ENCODE results near the gene CNTN5.
"Not testable (repeated sequence)": the region's sequence is repeated elsewhere in the genome, so short reads cannot be mapped to it uniquely, and the experiment has no call there.

Gene CNTN5

DNA sequence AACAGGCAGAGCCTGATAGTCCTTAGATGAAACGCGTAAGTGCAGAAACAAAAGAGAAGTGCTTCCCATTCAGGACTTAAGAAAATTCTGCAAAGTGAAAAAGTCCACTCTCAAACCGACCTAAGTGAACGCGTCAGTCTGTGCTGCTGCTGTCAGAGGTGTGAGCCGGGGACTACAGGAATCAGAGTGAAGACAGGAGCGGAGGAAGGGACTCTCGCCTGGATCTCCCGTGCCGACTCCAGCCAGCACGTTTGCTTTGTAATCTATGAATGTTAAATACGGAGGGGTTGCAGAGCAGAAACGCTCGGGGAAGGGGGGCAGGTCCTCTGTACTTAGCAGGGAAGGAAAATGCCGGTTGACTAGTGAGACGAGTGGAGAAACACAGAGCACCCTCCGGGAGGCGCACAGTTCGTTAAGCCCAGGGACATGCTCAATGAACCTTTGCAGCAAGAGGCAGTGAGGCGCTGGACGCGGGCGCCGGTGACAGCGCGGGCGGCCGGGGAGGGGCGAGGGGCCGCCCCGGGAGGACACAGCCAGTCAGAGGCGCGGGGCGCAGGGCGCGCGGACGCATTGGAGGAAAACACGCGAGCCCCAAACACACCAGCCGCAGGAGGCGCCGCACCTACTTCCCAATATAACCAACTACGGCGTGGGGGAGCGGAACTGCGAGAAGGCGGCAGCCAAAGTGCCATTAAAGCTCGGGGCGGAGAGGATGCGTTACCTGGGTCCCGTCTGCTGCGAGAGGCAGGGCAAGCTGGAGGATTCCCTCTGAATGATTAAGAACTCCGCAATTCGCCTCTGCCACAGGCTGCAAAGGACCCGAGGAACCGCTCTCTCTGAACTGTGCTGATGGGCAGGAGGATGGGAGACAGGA is at the start of gene CNTN5:
Gene CNTN5, plus strand, starts transcription at position 598 of the 874 bp plus-strand sequence.
- DNase-seq: no peak

DNA sequence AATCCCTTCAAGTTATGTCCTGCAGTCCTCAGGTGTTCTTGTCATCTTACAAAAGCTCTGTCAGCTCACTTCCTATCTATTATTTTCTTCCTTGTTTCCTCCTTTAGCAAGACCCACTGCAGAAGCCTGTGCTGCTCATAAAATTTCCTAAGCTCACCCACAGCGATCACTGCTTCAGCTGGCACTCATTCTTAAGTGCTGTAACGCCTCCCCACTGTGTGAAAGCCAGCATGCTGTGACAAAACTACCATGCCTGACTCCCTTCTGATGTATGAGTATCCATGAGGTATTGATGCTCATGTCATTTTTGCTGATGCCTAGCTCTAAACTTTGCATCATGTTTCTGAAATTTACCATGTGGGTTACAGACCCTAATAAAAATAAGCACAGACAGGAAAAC is 41.5 kb upstream of the CNTN5 start:
- no peak for DNase-seq

- no peak for DNase-seq
These were observed 4.9 kb upstream of the CNTN5 start for GRCh38 chr11:99015634-99016454.

GRCh38 chr11:99019696-99020095 is 1.1 kb upstream of the CNTN5 start:
- no peak for DNase-seq

- no peak for DNase-seq
These were observed 16.3 kb downstream of the CNTN5 start for GRCh38 chr11:99037057-99037456.

GRCh38 chr11:99063331-99063730 is 42.6 kb downstream of the CNTN5 start:
- no peak for DNase-seq

GRCh38 chr11:99065121-99065520 is 44.4 kb downstream of the CNTN5 start:
- no peak for DNase-seq

- no peak for DNase-seq
These were observed 46.0 kb downstream of the CNTN5 start for GRCh38 chr11:99066618-99067317.

DNA sequence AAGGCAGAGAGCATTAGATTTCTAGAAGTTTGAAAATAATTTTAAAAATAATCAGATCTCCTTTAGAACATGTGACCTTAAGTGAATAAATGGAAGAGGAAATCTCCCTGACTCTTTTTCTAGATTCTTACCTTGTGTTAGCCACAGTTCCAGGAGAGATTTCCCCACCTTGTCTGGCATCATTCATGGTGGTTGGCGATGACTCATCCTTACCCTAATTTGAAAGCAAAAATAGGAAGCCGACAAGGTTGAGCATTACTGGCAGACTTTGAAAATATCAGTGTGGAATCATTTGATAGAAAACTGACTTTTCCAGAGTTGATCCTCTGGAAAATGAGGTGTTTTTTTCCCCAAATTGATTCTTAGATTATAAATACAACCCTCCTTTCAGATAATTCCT is 48.1 kb downstream of the CNTN5 start:
- DNase-seq: no peak

GRCh38 chr11:99069856-99070444 is 49.2 kb downstream of the CNTN5 start:
- no peak for DNase-seq

DNA sequence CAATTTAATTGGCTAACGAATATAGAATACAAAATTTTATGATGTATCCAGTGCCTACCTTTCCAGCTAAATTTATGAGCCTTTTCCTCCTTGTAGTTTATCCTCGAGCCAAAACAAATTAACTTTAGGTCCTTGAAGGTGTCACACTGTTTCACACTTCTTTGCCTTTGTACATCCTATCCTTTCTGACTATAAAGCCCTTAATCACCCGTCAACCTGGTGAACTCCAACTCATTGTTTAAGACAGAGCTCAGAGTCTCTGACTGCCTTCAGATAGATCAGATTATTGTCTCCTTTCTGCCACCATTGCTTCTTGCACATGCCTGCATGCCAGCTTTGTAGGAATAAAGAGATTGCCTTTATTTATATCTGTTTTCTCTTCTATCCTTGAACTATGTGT is 58.8 kb downstream of the CNTN5 start:
- DNase-seq: no peak

GRCh38 chr11:99080154-99080553 is 59.4 kb downstream of the CNTN5 start:
- no peak for DNase-seq

- DNase-seq: no peak
These were observed 77.5 kb downstream of the CNTN5 start for GRCh38 chr11:99098258-99098657.

DNA sequence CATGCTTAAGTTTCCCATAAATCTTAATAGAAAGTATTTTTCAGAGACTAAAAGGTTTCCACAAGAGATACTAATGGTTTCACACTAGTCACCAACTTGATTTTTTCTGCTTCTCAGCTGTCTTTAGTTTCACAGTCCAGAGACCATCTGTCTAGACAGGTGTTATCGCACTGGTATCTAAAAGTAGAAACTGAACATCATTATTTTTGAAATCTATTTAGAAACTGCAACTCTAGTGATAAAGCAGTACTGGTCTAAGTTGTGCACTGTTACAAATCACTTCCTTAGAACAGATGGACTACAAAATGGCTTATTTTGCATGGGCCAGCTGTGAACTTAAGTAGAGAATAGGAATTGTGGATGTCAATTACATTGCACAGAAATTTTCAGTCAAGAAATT is 78.0 kb downstream of the CNTN5 start:
- no peak for DNase-seq

- DNase-seq: no peak
These were observed 96.9 kb downstream of the CNTN5 start for GRCh38 chr11:99117603-99118002.

GRCh38 chr11:99133862-99134261 is 113.1 kb downstream of the CNTN5 start:
- not testable (repeated sequence) for DNase-seq

GRCh38 chr11:99135508-99135907 is 114.8 kb downstream of the CNTN5 start:
- DNase-seq: no peak

GRCh38 chr11:99142237-99142636 is 121.5 kb downstream of the CNTN5 start:
- DNase-seq: no peak

GRCh38 chr11:99148352-99148751 is 127.6 kb downstream of the CNTN5 start:
- DNase-seq: no peak

GRCh38 chr11:99154277-99154676 is 133.5 kb downstream of the CNTN5 start:
- no peak for DNase-seq

GRCh38 chr11:99160447-99160846 is 139.7 kb downstream of the CNTN5 start:
- no peak for DNase-seq

DNA sequence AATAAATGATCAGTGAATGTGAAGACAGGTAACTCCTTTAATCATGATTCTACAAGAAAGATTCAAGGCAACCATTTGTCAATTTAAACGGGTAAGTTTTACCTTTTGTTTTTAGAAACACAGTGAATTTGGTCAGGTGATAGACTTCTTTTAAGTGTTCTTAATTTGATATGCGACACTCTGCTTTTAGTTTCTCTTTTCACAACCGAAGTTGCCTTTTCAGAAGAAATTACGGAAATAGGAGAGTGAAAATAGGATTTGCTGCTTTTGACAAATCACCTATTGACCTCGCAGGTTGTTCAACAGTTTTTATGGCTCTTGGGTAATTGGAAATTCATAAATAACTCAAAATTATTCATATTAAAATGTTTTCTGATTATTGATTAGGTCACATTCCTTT is 142.1 kb downstream of the CNTN5 start:
- DNase-seq: no peak

- DNase-seq: no peak
These were observed 149.8 kb downstream of the CNTN5 start for GRCh38 chr11:99170591-99170990.
